Left renal pelvis (tissue), 4 donors: ENCODE data around the gene EP400. TPM values are rescaled to one million over a fixed set of nuclear protein-coding genes. Genes with fewer than 3 reads are reported as not detected.
"Not testable (repeated sequence)": the region's sequence is repeated elsewhere in the genome, so short reads cannot be mapped to it uniquely, and the experiment has no call there.

Experiments
- DNase-seq, 4 donors: peaks; one replicate each; pipeline ENCODE4 v3.0.0-alpha.2; 2013; ENCODE audit warnings: low read depth in 4 of 4, low spot score in 3 of 4
- polyA plus RNA-seq, 4 donors: library from polyadenylated mRNA; unstranded; fragments of 120-200 nt; gene quantifications; one replicate each; pipeline ENCODE4 v1.2.1, GENCODE V29; 2013; ENCODE audit not compliant: insufficient read length in 4 of 4

Gene EP400
- polyA plus RNA-seq, 4 donors = 31.9 to 43.0 (median 38.2) TPM

DNA sequence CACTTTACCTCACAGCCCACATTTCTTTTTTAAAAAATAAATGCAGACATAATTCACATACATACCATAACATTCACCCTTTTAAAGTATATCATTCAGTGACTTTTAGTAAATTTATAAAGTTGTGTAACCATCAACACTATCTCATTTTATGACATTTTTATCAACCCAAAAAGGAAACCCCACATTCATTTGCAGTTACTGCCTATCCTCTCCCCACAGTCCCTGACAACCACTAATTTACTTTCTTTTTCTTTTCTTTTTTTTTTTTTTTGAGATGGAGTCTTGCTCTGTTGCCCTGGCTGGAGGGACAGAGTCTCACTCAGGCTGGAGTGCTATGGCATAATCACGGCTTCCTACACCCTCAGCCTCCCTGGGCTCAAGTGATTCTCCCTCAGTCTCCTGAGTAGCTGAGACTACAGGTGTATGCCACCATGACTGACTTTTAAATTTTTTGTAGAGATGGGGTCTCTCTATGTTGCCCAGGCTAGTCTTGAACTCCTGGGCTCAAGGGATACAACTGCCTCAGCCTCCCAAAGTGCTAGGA lies 1.5 kb upstream of the EP400 start:
- DNase-seq = no peak

DNA sequence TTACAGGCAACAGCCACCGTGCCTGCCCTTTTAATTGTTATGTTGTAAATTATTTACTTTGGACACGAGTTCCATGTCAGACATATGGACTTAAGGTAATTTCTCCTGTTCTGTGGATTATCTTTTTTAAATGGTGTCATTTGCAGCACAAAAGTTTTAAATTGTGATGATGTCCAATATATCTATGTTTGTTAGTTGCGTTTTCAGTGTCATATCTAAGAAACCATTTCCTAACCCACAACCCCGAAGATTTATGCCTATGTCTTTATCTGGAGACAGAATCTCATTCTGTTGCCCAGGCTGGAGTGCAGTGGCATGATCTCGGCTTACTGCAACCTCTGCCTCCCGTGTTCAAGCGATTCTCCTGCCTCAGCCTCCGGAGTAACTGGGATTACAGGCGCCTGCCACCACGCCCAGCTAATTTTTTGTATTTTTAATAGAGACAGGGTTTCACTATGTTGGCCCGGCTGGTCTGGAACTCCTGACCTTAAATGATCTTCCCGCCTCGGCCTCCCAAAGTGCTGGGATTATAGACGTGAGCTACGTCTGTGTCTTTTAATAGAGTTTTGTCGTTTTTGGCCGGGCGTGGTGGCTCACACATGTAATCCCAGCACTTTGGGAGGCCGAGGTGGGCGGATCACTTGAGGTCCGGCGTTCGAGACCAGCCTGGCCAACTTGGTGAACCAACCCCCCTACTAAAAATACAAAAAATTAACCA lies 870 bp upstream of the EP400 start:
- not testable (repeated sequence) for DNase-seq

DNA sequence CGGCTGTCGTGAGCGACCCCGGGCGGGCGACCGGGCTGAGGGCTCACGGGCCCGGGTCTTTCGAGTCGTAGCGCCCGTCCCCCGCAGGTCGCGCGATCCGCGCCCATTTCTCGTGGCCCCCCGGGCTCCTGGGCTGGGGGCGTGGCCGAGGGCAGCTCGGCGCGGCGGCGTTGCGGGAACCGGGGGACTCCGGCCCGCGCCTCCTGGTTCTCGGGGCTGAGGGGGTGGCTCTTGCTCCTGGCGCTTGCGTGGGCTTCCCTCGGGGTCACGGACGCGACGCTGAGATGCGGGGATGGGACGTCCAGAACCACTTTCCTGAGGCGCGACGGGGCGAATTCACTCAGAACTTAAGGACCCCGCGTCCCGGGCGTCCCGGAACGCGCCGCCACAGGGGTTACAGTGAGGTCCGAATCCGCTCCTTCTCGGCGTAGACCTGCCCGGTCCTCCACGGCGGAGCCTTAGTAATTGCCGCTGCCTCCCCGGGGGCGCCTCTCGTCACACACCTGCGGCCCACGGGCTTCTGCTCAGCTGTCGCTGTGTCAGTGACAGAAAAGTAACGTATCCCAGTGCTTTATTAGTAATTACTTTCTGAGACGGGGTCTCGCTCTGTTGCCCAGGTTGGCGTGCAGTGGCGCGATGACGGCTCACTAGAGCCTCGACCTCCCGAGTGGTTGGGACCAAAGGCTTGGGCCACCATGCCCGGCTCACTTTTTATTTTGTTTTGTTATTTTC lies 606 bp downstream of the EP400 start:
- no peak for DNase-seq

DNA sequence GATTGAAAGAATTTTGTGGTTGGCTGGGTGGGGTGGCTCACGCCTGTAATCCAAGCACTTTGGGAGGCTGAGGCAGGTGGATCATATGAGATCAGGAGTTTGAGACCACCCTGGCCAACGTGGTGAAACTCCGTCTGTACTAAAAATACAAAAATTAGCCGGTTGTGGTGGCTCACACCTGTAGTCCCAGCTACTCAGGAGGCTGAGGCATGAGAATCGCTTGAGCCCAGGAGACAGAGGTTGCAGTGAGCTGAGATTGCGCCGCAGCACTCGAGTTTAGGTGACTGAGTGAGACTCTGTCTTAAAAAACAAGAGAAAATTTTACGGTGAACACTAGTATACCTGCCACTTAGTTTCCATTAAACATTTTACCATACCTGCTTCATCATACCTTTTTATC lies 4.1 kb downstream of the EP400 start:
- not testable (repeated sequence) for DNase-seq

DNA sequence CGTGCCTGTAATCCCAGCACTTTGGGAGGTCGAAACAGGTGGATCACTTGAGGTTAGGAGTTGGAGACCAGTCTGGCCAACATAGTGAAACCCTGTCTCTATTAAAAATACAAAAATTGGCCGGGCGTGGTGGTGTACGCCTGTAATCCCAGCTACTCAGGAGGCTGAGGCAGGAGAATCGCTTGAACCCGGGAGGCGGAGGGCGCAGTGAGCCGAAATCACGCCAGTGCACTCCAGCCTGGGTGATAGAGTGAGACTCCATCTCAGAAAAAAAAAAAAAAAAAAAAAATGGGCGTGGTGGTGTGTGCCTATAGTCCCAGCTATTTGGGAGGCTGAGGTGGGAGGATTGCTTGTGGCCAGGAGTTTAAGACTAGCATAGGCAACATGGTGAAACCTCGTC lies 4.7 kb downstream of the EP400 start:
- not testable (repeated sequence) for DNase-seq

DNA sequence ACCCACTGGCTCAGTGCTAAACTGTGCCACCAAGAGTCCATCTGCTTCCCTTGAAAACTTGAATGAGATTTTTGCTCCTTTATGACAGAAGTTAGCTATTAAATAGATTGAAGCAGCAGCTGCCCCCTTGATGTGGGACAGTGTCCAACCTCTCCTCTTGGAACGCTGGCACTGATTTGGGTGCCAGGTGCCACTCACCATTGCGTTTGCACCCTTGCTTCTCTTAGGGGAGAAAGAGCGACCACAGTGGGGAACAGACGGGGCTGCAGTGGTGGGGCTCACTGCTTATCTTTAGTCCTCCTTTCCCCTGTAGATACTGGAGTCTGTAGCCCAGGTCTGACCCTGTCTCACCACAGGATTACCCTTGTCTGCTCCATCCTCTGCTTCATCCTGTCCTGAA lies 9.4 kb downstream of the EP400 start:
- no peak for DNase-seq

DNA sequence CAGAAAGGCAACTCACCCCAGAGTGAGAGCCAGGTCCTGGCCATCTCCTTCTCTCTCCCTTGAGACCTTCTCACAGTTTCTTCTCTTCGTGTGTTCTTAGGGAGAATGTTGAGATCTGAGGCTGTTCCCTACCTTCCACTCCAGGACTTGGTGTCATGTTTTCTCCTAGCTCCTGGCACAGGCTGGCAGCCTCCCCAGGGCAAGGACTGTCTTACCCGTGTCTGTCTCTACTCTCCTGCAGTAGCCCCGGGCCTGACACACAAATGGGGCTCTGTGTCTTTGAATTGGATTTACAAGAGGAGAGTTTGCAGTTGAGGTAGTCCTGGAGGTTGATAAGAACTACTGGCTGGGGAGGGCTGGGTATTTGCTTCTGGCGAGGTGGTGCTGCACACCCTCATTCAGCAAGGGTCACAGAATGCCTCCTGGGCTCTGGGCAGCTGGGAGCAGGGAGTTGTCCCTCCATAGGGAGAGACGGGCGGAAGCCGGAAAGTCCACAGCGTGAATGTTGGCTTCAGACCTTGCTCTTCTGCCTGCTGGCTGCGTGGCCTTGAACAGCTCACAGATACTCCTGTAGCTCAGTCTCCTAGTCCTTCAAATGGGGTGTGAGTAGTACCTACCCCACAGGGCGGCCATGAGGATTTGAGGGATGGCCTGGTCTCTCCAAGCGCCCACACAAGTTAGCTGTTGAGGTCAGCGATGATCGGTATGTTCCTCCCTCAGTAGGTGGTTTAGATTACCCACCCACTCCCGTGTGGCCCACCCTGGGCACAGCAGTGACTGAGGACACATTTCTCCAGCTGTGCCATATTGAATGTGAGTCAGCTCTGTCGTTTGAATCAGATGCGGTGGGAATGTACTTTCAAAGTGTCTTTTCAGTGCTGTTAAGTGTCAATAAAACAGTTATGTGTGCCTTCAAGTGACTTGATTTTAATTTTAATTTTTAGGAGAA lies 10.2 kb downstream of the EP400 start:
- DNase-seq = no peak

DNA sequence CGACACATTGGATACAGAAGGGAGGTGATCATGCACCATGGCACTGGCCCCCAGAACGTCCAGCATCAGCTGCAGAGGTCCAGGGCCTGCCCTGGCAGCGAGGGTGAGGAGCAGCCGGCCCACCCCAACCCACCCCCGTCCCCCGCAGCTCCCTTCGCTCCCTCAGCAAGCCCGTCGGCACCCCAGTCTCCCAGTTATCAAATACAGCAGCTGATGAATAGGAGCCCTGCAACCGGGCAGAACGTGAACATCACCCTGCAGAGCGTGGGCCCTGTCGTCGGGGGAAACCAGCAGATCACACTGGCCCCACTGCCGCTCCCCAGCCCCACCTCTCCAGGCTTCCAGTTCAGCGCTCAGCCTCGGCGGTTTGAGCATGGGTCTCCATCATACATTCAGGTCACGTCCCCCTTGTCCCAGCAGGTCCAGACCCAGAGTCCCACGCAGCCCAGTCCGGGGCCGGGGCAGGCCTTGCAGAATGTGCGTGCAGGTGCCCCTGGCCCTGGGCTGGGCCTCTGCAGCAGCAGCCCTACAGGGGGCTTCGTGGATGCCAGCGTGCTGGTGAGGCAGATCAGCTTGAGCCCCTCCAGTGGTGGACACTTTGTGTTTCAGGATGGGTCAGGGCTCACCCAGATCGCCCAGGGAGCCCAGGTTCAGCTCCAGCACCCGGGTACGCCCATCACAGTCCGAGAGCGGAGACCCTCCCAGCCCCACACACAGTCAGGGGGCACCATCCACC lies 11.0 kb downstream of the EP400 start:
- not testable (repeated sequence) for DNase-seq

DNA sequence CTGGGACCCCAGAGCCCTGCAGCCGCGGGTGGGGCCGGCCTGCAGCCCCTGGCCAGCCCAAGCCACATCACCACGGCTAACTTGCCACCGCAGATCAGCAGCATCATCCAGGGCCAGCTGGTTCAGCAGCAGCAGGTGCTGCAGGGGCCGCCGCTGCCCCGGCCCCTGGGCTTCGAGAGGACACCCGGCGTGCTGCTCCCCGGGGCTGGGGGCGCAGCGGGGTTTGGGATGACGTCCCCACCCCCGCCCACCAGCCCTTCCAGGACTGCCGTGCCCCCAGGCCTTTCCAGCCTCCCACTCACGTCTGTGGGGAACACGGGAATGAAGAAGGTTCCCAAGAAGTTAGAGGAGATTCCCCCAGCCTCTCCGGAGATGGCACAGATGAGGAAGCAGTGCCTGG lies 11.6 kb downstream of the EP400 start:
- DNase-seq = not testable (repeated sequence)

DNA sequence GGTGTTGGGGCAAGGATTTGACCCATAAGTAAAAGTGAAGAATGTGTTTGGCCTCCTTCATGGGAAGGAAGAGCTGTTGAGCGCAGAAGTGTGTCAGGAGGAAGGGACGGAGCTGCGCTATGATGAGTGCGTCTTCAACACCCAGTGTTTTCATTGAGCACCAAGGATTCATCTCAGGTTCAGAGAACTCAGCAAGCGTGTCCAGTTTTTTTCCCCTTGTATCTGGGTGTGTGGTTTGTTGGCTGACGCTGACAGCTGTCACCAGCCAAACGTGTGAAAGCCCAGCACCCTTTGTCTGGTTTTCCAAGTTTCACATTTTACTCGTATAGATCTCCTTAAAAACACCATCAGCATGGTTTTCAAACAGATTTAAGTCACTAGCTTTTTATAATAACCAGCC lies 12.3 kb downstream of the EP400 start:
- DNase-seq = no peak

DNA sequence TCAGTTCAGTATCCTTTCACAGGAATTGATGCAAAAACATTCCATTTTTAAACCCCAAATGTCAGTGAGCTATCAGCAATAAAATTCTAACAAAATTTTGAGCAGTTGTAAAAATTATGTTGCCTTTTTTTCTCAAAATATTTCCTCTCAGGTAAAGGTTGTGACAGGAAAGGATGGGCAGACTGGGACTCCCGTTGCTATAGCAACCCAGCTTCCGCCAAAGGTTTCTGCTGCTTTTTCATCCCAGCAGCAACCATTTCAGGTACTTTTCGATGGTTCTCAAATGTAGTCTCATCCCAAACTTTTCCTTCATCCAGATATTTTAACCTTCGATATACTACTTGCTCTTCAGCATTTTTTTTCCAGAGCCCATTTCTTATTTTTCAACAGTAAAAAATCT lies 13.6 kb downstream of the EP400 start:
- no peak for DNase-seq

DNA sequence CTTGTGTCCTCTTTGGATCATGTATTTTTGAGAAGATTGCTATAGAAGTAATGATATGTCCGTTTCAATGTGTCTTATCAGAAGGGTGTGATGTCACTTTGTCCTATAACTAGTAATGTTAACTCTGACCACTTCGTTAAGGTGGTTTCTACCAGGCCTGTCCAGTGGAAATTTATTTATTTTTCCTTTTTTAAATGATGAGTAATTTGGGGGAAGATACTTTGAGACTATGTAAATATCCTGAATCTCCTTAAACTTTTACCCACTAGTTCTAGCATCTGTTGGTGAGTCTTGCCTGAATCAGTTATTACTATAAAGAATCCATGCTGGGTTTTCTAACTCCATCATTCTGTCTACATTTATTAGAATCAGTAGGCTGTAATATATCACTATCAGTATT lies 15.3 kb downstream of the EP400 start:
- no peak for DNase-seq

DNA sequence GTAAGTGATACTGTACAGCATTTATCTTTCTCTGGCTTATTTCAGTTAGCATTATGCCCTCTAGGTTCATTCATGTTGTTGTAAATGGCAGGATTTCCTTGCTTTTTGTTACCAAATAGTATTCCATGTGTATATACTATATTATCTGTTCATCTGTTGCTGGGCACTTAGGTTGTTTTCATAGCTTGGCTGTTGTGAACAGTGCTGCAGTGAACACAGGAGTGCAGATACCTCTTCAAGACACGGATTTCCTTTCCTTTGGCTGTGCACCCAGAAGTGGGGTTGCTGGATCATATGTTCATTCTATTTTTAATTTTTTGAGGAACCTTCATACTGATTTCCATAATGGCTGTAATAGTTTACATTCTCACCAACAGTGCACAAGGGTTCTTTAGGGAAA lies 21.5 kb downstream of the EP400 start:
- no peak for DNase-seq

DNA sequence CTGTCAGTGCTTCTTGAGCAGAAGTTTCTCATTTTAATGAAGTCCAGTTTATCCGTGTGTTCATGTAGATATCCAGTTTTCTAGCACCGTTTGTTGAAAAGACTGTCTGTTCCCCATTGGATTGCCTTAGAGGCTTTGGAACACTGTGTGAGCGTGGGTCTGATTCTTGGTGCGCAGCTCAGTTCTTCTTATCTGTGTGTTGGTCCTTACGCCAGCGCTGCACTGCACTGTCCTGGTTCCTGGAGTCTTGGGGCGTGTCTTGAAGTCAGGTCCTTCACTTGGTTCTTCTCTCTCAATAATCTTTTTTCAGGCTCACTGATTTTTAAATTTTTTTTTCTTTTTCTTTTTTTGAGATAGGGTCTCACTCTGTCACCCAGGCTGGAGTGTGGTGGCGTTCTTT lies 25.5 kb downstream of the EP400 start:
- DNase-seq = no peak

DNA sequence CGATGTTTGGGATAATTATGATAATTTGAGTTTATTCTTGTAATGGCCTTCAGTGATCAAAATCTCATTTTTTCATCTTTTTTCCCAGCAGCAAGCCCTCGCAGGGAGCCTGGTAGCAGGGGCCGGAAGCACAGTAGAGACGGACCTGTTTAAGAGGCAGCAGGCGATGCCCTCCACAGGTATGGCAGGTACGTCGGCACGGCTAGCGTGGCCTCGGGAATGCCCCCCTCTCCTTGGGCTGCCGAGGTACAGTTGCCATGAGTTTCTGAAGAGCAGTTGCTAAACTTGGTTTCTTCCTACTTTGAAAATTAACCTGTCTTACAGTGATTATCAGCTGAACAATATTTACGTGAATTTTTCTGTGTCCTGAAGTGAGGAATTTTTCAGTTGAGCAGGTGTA lies 29.9 kb downstream of the EP400 start:
- no peak for DNase-seq

DNA sequence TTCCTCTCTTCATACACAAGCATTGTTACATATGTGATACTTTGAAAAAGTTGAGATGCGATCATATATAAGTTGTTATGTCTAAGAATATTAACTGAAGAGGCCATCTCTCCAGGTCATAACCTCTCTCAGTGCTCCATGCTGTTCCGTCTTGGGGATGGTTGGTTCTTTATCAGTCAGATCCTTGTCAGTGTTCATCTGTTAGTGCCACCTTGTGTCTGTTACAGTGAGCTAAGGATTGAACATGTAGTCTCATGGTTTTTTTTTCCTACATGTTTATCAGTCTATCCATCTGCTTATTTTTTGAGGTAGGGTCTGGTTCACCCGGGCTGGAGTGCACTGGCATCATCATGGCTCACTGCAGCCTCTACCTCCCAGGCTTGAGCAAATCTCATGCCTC lies 30.5 kb downstream of the EP400 start:
- no peak for DNase-seq

DNA sequence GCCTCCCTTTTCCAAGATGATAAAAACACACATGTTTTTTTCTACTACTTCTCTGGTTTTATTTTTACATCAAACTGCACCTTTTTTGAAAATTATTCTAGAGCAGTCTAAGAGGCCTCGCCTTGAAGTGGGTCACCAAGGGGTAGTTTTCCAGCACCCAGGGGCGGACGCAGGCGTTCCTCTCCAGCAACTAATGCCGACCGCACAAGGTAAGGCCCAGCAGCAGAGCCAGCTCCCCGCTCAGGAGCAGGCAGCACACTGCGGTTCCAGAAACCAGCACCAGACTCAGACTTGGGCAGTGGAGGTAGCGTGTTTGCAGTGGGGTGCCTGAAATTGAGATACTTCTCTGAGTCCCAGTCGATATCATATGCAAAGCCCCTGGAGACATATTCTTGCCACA lies 31.6 kb downstream of the EP400 start:
- no peak for DNase-seq

DNA sequence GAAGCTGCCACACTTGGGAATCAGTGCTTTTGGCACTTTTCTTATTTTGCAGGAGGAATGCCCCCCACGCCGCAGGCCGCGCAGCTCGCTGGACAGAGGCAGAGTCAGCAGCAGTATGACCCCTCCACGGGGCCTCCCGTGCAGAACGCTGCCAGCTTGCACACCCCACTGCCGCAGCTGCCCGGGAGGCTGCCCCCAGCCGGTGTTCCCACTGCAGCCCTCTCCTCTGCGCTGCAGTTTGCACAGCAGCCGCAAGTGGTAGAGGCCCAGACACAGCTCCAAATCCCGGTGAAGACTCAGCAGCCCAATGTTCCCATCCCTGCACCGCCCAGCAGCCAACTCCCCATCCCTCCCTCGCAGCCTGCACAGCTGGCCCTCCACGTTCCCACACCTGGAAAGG lies 32.3 kb downstream of the EP400 start:
- no peak for DNase-seq

DNA sequence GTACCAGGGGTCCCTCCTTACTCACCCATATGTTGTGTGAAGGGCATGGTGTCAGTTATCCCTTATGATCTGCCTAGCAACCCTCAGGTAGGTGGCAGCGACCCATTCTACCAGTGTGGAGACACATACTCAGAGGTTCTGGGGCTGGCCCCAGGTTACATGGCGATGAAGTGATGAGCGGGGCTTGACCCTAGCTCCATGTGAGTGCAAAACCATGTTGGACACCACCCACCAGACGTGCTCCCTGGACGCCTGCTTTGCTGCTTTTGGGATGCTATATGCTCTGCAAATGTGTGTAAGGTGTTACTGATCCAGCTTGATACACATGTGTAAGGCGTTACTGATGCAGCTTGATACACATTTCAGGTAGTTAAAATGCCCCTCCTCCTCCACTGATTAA lies 33.3 kb downstream of the EP400 start:
- no peak for DNase-seq

DNA sequence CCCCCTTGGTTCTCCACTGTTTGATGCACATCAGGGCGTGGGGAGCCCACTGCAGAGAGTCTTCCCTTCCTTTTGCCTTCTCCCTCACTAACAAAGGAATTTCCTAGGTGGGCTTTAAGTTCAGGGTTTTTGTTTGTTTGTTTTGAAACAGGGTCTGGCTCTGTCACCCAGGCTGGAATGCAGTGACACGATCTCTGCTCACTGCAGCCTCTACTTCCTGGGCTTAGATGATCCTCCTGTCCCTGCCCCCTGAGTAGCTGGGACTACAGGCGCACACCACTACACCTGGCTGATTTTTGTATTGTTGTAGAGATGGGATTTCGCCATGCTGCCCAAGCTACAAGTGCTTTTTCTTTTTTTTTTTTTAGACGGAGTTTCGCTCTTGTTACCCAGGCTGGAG lies 33.8 kb downstream of the EP400 start:
- no peak for DNase-seq
